Stimulated activated CD8-positive, alpha-beta memory T cell treated with anti-CD3 and anti-CD28 coated beads, Interleukin-15, amount 100 ng/mL, for 24 hours (primary cell): ENCODE results near the gene TMEM92.

Experiments used
- DNase-seq: peaks from one replicate; pipeline ENCODE4 v3.0.0-alpha.2; 2020; ENCODE audit warnings: low read depth

Gene TMEM92

DNA sequence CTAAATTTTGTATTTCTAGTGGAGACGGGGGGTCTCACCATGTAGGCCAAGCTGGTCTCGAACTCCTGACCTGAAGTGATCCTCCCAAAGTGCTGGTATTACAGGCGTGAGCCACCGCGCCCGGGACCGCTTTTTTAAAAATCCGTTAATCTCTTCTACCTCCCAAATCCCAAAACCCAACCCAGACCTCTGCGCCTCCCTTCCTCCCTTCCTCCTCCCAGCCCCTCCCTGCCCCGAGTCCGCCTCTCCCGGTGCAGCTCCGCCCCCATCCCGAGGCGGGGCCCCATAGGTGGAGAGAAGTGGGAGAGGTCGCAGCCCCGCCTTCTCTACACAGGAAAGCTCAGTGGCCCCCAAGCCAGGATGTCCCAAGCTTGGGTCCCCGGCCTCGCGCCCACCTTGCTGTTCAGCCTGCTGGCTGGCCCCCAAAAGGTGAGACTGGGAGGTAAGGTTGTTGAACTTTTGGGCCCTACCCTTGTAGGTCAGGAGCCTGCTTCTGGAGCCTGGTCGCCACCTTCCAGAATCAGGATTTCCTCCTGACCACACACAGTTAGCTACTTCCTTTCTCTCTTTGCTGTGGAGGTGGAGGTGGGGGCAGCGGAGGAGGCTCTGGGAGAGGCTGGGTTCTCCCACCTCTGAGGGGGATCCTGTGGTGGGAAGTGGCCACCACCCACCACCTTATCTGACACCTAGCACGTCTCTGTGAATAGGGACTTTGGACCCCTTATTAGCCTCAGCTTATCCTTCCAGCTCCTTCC, at the start of gene TMEM92:
Gene TMEM92 (plus strand): TSS at position 325 of the 755 bp plus-strand sequence. CDS start 36 bp downstream, at position 361.
- no peak for DNase-seq

DNA sequence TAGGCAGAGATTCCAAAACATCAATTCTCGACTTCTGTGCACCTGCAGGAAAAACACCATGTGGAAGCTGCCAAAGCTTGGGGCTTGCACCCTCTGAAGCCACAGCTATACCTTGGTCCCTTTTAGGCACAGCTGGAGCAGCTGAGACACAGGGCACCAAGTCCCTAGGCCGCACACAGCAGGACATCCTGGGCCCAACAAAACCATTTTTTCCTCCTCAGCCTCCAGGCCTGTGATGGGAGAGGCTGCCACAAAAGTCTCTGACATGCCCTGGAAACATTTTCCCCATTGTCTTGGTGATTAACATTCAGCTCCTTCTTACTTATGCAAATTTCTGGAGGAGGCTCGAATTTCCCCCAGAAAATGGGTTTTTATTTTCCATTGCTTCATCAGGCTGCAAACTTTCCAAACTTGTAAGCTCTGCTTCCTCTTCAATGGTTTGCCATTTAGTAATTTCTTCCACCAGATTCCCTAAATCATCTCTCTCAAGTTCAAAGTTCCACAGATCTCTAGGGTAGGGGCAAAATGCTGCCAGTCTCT, 48.5 kb upstream of the TMEM92 start:
- no peak for DNase-seq

DNA sequence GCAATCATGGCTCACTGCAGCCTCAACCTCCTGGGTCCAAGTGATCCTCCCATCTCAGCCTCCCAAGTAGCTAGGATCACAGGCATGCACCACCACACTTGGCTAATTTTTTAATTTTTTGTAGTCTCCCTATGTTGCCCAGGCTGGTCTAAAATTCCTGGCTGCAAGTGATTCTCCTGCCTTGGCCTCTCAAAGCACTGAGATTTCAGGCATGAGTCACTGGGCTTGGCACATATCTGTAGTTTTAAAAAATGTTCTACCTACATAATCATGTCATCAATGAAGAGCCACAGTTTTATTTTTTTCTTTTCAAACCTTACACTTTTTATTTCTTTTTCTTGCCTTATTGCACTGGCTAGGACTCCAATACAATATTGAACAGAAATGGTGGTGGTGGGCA, 39.7 kb upstream of the TMEM92 start:
- DNase-seq = no peak

DNA sequence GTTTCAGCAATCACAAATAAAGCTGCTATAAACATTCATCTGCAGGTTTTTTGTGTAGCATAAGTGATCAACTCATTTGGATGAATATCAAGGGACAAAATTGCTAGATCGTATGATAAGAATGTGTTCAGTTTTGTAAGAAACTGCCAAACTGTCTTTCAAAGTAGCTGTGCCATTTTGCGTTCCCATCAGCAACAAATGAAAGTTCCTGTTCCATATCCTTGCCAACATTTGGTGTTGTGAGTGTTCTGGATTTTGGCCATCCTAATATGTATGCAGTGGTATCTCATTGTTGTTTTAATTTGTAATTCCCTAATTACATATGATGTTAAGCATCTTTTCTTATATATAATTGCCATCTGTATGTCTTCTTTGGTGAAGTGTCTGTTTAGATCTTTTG, 36.4 kb upstream of the TMEM92 start:
- no peak for DNase-seq

DNA sequence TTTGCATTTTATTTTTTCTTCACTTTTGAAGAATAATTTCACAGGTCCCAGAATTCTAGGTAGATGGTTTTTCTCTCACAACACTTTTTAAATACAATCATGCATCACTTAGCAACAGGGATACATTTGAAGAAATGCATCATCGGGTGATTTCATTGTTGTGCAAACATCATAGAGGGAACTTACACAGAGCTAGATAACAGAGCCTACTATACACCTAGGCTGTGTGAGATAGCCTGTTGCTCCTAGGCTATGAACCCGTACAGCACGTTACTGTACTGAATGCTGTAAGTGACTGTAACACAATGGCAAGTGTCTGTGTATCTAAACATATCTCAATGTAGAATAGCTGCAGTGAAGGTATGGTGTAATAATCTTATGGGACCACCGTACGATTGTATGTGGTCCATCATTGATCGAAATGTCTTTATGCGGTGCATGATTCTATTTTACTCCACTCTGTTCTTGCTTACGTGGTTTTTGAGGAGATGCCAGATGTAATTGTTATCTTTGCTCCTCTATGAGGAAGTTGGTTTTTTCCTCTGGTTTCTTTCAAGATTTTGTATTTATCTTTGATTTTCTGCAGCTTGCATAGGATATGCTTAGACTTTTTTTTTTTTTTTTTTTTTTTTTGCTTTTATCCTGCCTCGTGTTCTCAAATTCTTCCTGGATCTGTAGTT, 35.5 kb upstream of the TMEM92 start:
- DNase-seq = no peak

DNA sequence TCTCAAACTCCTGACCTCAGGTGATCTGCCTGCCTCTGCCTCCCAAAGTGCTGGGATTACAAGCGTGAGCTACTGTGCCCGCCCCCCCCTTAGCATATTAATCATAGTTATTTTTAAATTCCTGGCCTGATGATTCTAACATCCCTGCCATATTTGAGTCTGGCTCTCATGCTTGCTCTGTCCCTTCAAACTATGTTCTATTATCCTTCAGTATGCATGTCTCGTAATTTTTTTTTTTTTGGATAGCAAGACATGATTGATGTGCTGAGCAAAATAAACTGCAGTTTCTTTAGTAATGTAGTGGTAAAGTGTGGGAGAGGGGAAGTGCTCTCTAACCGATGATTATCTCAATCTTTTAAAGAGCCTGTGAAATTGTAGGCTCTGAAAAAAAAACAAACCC, 34.3 kb upstream of the TMEM92 start:
- no peak for DNase-seq

DNA sequence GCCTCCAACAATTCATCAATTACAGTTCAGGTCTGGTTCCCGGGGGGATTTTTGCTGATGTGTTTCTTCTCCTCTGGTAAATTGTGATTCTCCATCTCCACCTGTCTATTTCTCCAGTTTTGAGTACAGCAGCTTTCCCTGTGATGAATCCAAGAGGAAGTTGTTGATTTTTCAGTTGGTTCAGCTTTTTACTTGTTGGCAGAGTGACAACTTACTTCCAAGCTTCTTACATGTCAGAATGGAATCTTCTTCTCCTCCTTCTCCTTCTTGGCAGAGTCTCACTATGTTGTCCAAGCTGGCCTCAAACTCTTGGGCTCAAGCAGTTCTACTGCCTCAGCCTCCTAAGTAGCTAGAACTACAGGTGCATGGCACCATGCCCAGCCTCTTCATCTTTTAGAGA, 33.4 kb upstream of the TMEM92 start:
- DNase-seq = no peak

DNA sequence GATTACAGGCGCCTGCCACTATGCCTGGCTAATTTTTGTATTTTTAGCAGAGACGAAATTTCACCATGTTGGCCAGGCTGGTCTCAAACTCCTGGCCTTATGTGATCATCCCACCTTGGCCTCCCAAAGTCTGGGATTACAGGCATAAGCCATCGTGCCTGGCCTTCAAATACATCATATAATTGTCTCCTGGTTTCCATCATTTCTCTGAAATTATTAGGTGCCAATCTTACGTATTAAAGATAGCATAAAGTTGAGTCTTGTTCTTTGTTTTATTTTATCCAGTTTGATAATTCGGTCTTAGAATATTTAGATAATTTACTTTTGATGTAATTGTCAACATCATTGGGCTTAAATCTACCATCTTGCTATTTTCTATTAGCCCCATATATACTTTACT, 32.8 kb upstream of the TMEM92 start:
- DNase-seq = no peak

DNA sequence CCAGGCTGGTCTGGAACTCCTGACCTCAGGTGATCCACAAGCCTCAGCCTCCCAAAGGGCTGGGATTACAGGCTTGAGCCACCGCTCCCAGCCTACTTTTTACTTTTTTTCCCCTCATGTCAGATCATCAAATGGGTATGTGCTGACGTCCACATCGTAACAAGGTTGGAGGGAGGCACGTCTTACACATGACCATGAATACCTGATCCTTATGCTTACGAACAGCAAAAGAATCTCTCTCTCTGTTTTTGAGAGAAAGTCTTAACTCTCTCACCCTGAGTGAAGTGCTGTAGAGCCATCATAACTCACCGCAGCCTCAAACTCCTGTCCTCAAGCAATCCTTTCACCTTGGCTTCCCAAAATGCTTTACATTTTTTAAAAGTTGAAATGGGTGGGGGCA, 29.5 kb upstream of the TMEM92 start:
- no peak for DNase-seq

DNA sequence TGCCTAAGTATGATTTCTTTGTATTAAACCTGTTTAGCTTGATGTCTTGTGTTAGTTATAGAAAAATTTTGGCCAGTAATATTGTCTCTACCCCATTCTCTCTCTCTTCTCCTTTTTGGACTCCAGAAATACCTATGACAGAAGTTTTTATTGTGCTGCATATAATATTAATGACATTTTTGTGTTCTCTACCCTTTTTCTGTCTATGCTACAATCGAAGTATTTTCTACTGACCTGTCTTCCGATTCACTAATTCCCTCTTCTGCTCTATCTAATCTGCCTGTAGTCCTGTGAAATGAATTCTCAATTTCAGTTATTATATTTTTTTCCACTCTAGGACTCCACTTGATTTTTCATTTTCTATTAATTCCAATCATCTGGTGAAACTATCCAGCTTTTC, 26.0 kb upstream of the TMEM92 start:
- no peak for DNase-seq

DNA sequence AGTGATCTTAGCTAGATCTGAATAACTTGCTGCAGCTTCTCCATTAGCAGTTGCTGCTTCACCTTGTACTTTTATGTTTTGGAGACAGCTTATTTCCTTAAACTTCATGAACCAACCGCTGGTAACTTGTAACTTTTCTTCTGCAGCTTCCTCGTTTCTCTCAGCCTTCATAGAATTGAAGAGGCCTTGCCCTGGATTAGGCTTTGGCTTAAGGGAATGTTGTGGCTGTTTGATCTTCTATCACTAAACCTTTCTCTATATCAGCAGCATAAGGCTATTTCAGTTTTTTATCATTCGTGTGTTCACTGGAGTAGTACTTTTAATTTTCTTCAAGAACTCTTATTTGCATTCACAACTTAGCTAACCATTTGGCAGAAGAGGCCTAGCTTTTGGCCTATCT, 21.5 kb upstream of the TMEM92 start:
- no peak for DNase-seq

DNA sequence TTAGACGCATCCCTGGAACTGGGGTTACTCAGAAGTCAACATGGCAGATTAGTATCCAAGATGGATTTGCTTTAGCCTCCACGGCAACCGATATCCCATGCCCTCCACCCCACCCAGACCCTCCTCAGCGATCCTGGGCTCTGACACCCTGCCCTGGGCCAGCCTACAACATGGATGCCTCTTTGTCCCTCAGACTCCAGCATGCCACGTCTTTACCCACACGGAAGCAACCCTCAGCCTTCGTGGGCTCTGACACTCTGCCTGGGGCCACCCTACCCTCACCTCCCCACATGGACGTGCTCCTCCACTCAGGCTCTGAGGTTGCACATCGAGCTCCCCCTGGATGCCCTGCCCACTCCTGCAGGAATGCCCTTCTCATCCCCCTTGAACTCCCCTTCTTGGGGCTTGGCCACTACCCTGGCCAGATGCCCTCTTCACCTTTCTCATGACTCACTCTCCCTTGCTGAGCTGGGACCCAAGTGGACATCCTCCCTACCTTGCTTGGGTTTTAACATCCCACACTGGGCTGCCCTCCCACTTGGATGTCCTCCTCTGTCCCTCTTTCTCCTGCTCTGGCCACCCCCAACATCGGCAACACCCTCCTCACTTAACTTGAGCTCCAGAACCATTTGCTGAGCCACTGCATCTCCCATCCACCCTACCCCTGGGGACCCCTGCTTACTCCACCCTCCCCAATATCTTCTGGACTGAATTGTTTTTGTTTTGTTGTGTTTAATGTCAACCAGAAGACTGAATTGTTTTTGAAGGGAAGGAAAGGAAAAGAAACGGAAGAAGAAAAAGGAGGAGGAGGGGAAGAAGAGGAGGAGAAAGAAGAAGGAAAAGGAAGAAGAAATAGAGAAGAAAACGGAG, 18.3 kb upstream of the TMEM92 start:
- DNase-seq = no peak

DNA sequence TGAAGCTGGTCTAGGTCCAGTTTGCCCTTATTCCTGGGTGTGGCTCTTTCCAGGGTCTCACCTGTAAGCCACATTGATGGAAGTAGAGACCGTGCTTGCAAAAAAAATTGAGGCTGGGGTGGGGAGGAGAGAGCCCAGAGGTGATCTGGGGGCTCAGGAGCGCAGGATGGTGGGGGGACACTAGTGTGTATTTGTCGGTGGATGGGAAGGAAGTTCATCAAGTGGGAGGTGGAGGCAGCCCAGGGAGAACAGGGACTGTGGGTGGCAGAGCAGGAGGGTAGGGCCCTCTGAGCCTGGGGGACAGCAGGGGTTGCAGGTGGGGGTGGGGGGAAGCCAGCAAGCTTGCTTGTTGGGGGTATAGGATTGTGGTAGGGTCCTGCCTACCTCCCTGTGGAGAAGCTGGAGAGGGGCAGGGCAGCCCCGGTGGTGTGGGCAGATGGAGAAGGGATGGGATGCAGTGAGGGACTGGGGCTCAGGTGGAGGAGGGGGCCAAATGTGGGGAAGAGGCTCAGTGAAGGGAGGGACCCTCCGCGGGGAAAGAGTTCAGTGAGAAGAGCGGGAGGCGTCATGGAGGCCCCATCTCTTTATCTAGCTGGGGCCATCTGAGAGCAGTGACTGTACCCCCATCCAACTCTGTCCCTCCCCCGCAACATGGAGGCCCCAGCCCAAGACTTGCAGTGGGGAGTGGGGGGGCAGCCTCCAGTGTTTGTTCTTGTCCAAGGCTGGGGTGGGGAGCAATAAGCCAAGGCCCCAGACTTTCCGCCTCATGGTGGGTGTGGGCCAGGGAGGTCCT, 17.2 kb upstream of the TMEM92 start:
- no peak for DNase-seq

DNA sequence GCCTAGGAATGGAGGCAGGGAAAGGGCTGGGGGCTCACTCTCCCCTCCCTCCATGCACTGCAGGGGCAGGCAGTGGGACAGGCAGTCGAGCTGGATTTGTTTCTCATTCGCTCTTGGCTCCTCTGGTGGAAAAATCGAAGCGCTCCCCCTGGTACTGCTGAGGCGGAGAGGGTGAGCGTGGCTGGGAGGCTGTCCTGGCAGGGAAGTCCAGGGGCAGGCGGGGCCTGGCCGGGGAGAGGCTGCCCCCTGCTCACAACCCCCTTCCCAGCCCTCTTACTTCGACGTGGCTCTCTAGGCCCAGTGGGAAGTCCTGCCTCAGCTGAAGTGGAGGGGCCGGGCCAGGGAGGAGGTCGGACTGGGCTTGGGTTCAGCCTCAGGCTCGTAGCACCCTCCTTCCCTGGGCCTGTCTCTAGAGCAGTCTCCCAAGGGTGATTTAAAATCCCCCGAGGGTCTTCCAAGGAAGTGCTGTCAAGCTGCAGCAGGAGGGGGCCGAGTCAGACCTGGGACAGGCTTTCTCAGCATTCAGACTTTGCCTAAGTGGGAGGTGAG, 16.5 kb upstream of the TMEM92 start:
- DNase-seq = no peak

DNA sequence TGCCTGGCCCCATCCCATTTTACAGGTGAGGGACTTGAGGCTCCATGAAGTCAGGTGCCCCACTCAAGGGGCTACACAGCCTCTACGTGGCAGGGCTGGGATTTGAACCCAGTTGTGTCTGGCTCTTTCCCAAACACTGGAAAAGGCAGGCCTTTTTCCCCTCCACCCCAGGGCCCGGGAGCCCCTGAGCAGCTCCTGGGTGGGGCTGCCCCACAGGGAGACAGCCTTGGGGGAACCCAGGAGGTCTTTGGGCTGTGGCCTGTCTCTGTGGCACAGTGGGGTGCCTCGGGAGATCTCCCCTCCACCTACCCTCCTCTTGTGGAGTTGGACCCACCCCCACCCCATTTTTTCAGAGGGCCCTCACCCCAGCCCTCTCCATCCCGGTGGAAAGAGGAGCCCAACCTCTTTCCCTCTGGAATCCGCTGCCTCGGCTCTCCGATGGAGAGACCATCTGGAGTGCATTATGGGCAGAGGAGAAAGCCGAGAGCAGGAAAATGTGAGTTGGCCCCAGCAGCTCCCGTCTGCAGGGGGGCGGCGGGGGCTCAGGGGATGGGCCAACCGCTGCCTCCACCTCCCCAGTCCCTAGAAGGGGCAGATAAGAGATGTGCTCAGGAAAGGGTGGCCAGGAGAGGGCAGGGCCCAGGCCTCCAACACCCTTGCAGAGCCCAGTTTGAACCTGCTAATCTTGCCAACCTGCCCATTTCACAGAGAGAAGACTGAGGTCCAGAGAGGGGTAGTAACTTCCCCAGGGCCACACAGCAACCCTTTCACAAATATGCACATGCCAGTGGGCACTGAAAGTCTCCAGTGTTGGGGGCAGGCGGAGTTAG, 15.4 kb upstream of the TMEM92 start:
- DNase-seq = no peak

DNA sequence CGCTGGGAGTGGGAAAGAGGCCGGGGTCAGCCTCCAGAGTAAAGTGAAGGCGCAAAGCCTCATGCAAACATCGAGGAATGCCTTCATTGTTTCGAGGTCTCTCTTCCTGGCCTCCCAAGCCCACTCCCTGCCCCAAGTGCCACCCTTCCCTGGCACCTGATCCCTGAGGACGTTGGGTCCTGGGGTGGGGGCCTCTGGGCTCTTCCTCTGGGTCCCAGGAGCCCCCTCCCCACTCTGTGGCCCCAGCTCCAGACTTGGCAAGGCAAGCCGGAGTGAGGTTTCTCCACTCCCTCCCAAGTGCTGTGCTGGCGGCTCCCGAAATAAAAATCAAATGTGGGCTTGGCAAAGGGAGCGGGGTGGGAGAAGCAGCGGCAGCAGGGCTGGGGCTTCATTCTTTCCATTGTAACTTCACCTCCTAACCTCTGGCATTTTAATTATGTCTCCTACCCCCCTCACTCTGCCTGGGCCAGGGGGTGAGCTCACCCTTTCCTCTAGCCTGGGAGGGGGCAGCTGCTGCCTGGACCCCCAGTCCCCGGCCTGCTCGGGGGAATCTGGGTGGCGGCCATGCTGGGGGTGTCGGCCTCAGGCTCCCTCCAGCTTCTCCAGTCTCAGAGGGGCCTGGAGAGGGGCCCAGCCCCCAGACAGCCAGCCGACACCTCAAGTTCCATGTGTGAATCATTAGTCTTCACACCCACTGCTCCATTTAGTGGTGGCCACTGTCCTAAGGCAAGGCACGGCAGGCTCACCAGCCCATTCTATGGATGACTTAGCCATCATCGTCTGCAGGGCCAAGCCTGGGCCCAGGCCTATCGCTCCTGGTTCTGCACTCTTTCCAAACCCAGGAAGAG, 14.6 kb upstream of the TMEM92 start:
- no peak for DNase-seq

DNA sequence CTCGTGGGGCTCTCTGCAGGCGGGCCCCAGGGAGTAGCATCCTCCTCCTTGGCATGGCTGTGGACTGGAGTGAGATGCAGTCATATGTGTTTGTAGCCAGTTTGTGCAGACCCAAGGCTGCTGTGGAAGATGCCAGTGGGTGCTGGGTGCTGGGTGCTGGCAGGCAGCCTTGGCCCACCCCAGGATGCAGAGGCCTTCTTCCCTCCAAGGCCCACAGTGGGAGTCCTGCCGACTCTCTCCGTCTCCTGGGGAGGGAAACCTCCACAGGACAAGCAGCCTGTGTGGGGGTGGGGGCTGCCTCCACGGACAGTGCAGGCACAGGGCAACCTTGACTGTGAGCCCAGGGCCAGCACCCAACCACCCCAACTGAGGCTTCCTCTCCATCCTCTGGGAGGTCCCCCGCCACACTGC, 13.8 kb upstream of the TMEM92 start:
- DNase-seq = no peak

DNA sequence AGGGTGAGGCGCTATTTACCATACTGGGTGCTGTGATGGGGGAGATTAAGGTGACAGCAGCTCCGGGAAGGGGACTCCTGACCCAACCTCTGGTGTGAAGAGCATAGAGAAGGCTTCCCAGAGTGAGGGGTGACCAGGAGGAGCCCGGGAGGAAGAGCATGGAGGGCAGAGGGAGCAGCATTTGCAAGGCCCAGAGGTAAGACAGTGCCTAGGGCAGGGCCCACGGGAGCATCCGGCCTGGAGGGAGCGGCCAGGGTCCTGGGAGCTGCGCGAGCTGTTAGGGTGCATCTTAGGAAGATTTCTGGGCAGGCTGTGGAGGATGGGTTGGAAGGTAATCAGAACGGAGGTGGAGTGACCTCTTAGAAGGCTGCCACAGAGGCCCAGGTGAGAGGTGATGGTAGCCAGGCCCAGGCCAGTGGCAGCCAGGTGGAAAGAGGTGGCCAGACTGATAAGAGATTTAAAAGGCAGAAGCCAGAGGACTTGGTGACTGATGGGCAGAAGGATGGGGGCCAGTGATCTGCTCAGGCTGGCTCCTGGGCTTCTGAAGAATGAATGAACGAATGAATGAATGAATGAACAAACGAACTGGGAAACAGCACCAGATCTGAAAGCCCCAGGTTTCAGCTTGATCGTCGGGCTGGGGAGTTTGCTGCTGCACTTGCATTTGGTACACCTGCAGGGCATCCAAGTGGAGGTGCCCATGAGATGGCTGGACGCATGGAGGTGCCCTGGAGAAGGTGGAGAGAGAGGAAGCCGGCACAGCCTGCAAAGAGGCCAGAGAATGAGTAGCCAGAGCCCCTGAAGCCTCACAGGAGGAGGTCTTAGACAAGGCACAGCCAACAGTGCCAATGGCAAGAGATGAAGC, 13.0 kb upstream of the TMEM92 start:
- DNase-seq = no peak
